ENCODE data around the gene CATSPER3. TPM values are rescaled to one million over a fixed set of nuclear protein-coding genes. Genes with fewer than 3 reads are reported as not detected.
A peak's percentile ranks its signal among the peaks of the same experiment; 100 is the strongest.

Gene CATSPER3
- total and polyA plus RNA-seq, 3 donors from 2014 or later: 11.8 to 56.6 (median 21.7) TPM

DNA sequence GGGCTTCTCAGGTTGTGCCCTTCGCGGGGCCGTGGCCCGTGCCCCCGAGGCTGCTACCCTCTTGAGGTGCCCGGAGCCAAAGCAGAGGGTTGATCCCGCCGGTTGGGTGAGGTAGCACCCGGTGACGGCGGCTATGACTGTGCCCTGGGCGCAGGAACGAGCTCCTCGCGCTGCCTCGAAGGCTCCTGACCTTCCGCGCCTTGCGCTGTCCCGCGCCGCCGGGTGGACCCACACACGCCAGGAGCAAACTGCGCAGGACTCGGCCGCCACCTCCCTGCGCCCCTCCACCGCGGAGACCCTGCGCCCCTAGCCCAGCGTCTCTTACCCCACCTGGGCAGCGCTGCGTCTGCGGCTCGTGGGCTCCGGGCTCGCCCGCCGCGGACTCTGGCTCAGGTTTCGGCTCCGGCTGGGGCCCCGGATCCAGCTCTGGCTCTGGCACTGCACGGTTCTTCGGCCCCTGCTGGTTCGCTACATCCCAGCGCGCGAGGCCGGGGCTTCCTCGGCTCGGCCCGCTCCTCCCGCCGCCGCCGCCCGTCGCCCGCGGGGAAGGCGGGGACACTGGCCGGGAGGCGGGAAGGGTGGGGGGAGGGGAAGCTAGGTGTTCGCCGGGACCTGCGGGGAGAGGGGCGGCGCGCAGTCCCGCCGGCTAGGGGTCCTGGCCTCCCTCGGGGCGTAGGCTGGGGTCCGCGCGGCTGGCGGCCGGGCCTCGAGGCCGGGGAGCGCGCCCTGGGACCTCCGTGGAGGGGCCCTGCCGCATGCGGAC, 71.7 kb downstream of the CATSPER3 start:
- peak overlapping the region; percentile 16 to 41 for H3K4me3 ChIP-seq
- H3K9me3 ChIP-seq: no peaks in the 10 kb centered on the region
- H3K4me1 ChIP-seq: peaks cover 6% of the 10 kb centered on the region
- WGBS, 2 donors: 3 to 4% methylated on average over 49 to 56 of the region's 87 CpGs
- H3K27me3 ChIP-seq: no peaks in the 10 kb centered on the region
- no peak overlapping the region for H3K27ac ChIP-seq
- intact Hi-C loops (cut with DNase I; ENCODE audit: low total_unique reads): no loop called here
- H3K36me3 ChIP-seq (ENCODE audit: low read depth, missing control alignments): no peaks in the 10 kb centered on the region
- DNase-seq: no peak
- TF ChIP-seq POLR2A (IDR thresholded peaks at IDR 0.05): no peak
- TF ChIP-seq, protein P1, sequence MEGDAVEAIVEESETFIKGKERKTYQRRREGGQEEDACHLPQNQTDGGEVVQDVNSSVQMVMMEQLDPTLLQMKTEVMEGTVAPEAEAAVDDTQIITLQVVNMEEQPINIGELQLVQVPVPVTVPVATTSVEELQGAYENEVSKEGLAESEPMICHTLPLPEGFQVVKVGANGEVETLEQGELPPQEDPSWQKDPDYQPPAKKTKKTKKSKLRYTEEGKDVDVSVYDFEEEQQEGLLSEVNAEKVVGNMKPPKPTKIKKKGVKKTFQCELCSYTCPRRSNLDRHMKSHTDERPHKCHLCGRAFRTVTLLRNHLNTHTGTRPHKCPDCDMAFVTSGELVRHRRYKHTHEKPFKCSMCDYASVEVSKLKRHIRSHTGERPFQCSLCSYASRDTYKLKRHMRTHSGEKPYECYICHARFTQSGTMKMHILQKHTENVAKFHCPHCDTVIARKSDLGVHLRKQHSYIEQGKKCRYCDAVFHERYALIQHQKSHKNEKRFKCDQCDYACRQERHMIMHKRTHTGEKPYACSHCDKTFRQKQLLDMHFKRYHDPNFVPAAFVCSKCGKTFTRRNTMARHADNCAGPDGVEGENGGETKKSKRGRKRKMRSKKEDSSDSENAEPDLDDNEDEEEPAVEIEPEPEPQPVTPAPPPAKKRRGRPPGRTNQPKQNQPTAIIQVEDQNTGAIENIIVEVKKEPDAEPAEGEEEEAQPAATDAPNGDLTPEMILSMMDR (IDR thresholded peaks at IDR 0.05): no peak

DNA sequence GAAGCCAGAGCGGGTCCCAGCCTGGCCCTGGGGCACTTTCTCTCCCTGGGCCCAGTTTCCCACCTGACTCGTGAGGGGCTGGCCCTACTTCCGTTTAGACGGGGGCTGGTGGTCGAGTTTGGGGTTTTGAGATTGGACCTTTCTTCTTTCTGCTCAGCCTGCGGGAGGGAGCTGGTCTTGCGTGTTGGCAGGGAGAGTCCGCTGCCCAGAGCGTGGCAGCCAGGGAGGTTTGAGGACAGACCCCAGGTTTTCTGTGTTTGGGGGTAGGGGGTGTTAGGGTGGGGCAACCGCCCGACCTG, 72.3 kb downstream of the CATSPER3 start:
- intact Hi-C loops (cut with DNase I; ENCODE audit: low total_unique reads): no loop called here
- Histone ChIP-seq H3K4me3 (peak overlapping the region; percentile 16 to 41), H3K4me1 (peaks cover 6% of the 10 kb centered on the region), H3K27me3 (no peaks in the 10 kb centered on the region), H3K36me3 (ENCODE audit: low read depth, missing control alignments) (no peaks in the 10 kb centered on the region), H3K27ac (no peak overlapping the region), H3K9me3 (no peaks in the 10 kb centered on the region)
- WGBS, 2 donors: 4 to 8% methylated on average over 8 to 10 of the region's 11 CpGs
- DNase-seq: no peak
- TF ChIP-seq, protein P1 (IDR thresholded peaks at IDR 0.05): no peak
- no peak for TF ChIP-seq POLR2A (IDR thresholded peaks at IDR 0.05)

DNA sequence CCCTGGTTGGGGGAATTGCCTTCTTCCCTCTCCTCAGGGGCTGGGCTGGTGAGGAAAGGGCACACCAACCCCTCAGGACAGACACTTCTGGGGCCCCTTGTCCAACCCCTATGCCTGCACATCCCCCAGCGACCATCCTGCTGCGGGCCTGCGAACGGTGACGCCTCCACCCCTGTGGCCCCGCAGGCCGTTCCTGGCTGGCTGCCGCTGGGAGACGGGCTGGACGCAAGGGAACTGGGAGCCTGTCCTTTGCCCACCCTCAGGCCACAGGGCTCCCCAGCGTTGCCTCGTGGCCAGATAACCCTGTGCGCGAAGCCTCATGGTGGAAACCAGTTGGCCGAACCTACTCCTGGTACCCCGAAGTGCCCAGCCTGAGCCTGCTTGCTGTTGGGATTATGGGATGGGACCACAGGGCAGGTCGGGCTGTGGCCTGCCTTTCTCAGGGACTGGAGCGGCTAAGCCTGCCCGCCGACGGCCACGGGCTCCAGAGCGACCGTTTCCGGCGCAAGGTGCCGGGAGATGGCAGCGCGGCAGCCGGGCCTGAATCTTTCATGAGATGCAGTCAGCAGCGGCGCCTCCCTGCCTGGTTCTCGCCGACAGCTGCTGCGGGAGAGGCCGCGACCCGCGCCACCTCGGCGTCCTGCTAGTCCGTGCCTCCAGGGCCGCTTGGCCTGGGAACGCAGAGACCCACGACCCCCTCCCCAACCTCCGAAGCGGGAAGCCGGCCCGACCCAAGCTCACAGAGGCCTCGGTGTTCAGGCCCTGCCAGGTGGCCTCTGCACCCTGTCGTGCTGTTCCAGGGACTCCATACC, 72.8 kb downstream of the CATSPER3 start:
- no peak for DNase-seq
- intact Hi-C loops (cut with DNase I; ENCODE audit: low total_unique reads): no loop called here
- Histone ChIP-seq H3K36me3 (ENCODE audit: low read depth, missing control alignments) (no peaks in the 10 kb centered on the region), H3K27ac (no peak overlapping the region), H3K27me3 (no peaks in the 10 kb centered on the region), H3K4me1 (peaks cover 6% of the 10 kb centered on the region), H3K4me3 (peak overlapping the region; percentile 16 to 41), H3K9me3 (no peaks in the 10 kb centered on the region)
- WGBS, 2 donors: 7% methylated on average over 40 of the region's 51 CpGs; no CpG with 5 or more reads in 1 of the 2 donors
- TF ChIP-seq POLR2A (IDR thresholded peaks at IDR 0.05): no peak
- TF ChIP-seq, protein P1 (IDR thresholded peaks at IDR 0.05): no peak

DNA sequence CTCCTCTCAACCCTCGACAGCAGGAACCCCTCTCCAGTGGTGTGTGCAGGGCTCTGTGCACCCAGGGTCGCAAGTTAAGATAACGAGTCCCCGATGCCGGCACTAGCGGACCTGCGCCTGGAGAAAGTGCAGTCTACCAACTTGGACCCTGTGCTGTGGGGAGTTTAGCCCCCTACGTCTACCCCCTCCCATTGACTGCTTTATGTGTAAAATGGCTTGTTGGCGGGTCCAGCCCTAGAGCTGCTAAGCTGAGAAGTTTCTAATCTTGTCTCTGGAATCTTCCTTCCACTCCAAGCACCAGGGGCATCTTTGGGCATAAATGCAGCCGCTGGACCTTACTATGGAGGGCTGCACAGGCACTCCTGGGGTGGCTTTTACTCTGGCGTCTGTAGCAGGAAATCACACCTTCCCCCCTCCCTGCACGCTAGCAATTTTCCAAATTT, 73.5 kb downstream of the CATSPER3 start:
- WGBS, 2 donors: 22 to 53% methylated on average over 10 to 12 of the region's 12 CpGs
- H3K4me1 ChIP-seq: peaks cover 6% of the 10 kb centered on the region
- intact Hi-C loops (cut with DNase I; ENCODE audit: low total_unique reads): no loop called here
- no peak for TF ChIP-seq POLR2A (IDR thresholded peaks at IDR 0.05)
- TF ChIP-seq, protein P1 (IDR thresholded peaks at IDR 0.05): no peak
- DNase-seq: no peak
- no peaks in the 10 kb centered on the region for H3K9me3 ChIP-seq
- H3K27ac ChIP-seq: no peak overlapping the region
- peak overlapping the region in 1 of 2 donors; percentile 41 for H3K4me3 ChIP-seq
- no peaks in the 10 kb centered on the region for H3K36me3 ChIP-seq (ENCODE audit: low read depth, missing control alignments)
- H3K27me3 ChIP-seq: no peaks in the 10 kb centered on the region
